ENCODE results near the gene SLC39A11. TPM values are rescaled to one million over a fixed set of nuclear protein-coding genes. Genes with fewer than 3 reads are reported as not detected.

SLC39A11 gene
- total RNA-seq, 2 donors from 2014 or later: 18.1 to 20.1 TPM

DNA sequence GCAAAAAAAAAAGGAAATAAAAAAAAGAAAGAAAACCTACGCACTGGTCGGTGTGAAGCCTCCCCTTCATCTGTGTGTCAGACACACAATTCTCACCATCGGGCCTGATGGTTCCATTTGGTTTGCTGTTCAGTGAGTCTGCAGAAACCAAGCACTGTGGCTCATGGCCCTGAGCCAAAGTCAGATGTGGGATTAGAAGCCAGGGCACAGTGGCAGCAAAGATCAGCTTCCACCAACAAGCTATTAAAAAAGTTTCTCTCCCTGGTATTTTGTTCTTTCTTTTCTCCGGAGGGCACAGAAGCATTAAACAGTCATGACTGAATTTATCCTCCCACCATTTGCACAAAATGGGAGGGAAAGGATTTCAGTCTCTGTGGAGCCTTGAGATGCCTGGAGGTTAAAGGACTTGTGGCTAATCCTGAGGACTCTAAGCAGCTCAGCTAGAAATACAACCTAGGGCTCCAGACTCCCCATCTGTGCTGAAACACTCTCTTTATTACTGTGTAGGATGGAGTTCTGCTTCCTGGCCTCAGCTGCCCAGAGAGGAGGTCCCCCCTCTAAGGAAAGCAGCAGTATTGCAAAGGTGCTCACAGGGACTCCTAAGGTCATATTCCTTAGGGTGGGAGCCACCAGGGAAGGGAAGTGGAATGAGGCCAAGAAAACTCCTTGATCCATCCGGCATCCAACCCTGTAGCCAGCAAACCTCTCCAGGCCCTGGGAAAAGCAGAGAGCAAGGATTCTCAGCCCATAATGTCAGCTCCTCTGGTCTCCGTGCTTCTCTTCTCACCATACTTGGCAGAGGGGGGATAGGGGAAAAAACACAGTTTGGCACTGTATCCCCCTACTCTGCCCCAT lies 28.2 kb downstream of the SLC39A11 start:
- DNase-seq: no peak
- Mint-ChIP-seq H3K4me3 (no peak overlapping the region), H3K36me3 (ENCODE audit: low read depth) (no peaks in the 10 kb centered on the region), H3K4me1 (no peaks in the 10 kb centered on the region), H3K27ac (no peak overlapping the region), H3K9me3 (no peaks in the 10 kb centered on the region), H3K27me3 (ENCODE audit: insufficient read depth) (no peaks in the 10 kb centered on the region)
- Histone ChIP-seq H3K27ac (ENCODE audit: low read depth, low read length) (no peak overlapping the region), H3K27me3 (ENCODE audit: control insufficient read depth, insufficient read depth, low read length, poor library complexity, severe bottlenecking) (no peaks in the 10 kb centered on the region), H3K9ac (ENCODE audit: extremely low read depth, low read length, poor library complexity, severe bottlenecking) (no peak overlapping the region), H3K36me3 (ENCODE audit: control insufficient read depth, insufficient read depth, low read length) (no peaks in the 10 kb centered on the region), H3K4me3 (ENCODE audit: low read length) (no peak overlapping the region), H3K9me3 (ENCODE audit: control insufficient read depth, low read length) (no peaks in the 10 kb centered on the region), H3K4me1 (ENCODE audit: control insufficient read depth, insufficient read depth, low read length) (no peaks in the 10 kb centered on the region)
- TF ChIP-seq CTCF (conservative IDR thresholded peaks at IDR 0.05): no peak
- WGBS, 2 experiments (ENCODE audit: insufficient coverage in 1 of 2, insufficient read length in 1 of 2): 80 to 91% methylated on average over 2 to 6 of the region's 6 CpGs

GRCh38 chr17:73062726-73063125 lies 29.8 kb downstream of the SLC39A11 start:
- Histone ChIP-seq H3K27me3 (ENCODE audit: control insufficient read depth, insufficient read depth, low read length, poor library complexity, severe bottlenecking) (no peaks in the 10 kb centered on the region), H3K36me3 (ENCODE audit: control insufficient read depth, insufficient read depth, low read length) (no peaks in the 10 kb centered on the region), H3K4me1 (ENCODE audit: control insufficient read depth, insufficient read depth, low read length) (no peaks in the 10 kb centered on the region), H3K9ac (ENCODE audit: extremely low read depth, low read length, poor library complexity, severe bottlenecking) (no peak overlapping the region), H3K4me3 (ENCODE audit: low read length) (no peak overlapping the region), H3K27ac (ENCODE audit: low read depth, low read length) (no peak overlapping the region), H3K9me3 (ENCODE audit: control insufficient read depth, low read length) (no peaks in the 10 kb centered on the region)
- no peaks in the 10 kb centered on the region for H3K27me3 Mint-ChIP-seq (ENCODE audit: insufficient read depth)
- no peak for DNase-seq
- H3K4me1 Mint-ChIP-seq: no peaks in the 10 kb centered on the region
- WGBS, 2 experiments (ENCODE audit: insufficient coverage in 1 of 2, insufficient read length in 1 of 2): 94% methylated on average over 3 to 5 of the region's 5 CpGs
- no peaks in the 10 kb centered on the region for H3K36me3 Mint-ChIP-seq (ENCODE audit: low read depth)
- no peak for TF ChIP-seq CTCF (conservative IDR thresholded peaks at IDR 0.05)
- no peak overlapping the region for H3K4me3 Mint-ChIP-seq
- H3K9me3 Mint-ChIP-seq: no peaks in the 10 kb centered on the region
- no peak overlapping the region for H3K27ac Mint-ChIP-seq

- TF ChIP-seq CTCF (conservative IDR thresholded peaks at IDR 0.05): no peak
- no peaks in the 10 kb centered on the region for H3K4me1 Mint-ChIP-seq
- no peaks in the 10 kb centered on the region for H3K27me3 ChIP-seq (ENCODE audit: control insufficient read depth, insufficient read depth, low read length, poor library complexity, severe bottlenecking)
- no peaks in the 10 kb centered on the region for H3K36me3 ChIP-seq (ENCODE audit: control insufficient read depth, insufficient read depth, low read length)
- 94 to 95% methylated on average over 3 of the region's 4 CpGs for WGBS, 2 experiments (ENCODE audit: insufficient coverage in 1 of 2, insufficient read length in 1 of 2)
- H3K27ac Mint-ChIP-seq: no peak overlapping the region
- no peak overlapping the region for H3K4me3 ChIP-seq (ENCODE audit: low read length)
- no peak overlapping the region for H3K27ac ChIP-seq (ENCODE audit: low read depth, low read length)
- no peaks in the 10 kb centered on the region for H3K4me1 ChIP-seq (ENCODE audit: control insufficient read depth, insufficient read depth, low read length)
- no peaks in the 10 kb centered on the region for H3K36me3 Mint-ChIP-seq (ENCODE audit: low read depth)
- H3K27me3 Mint-ChIP-seq (ENCODE audit: insufficient read depth): no peaks in the 10 kb centered on the region
- no peak overlapping the region for H3K4me3 Mint-ChIP-seq
- H3K9me3 Mint-ChIP-seq: no peaks in the 10 kb centered on the region
- no peaks in the 10 kb centered on the region for H3K9me3 ChIP-seq (ENCODE audit: control insufficient read depth, low read length)
- no peak overlapping the region for H3K9ac ChIP-seq (ENCODE audit: extremely low read depth, low read length, poor library complexity, severe bottlenecking)
- DNase-seq: no peak
Observed at GRCh38 chr17:73061161-73061560, 31.3 kb downstream of the SLC39A11 start.
